ENCODE measurements around the gene MAML3. TPM values are rescaled to one million over a fixed set of nuclear protein-coding genes. Genes with fewer than 3 reads are reported as not detected.

Gene MAML3
- total and polyA plus RNA-seq, 8 donors: 5.8 to 18.7 (median 16.7) TPM

DNA sequence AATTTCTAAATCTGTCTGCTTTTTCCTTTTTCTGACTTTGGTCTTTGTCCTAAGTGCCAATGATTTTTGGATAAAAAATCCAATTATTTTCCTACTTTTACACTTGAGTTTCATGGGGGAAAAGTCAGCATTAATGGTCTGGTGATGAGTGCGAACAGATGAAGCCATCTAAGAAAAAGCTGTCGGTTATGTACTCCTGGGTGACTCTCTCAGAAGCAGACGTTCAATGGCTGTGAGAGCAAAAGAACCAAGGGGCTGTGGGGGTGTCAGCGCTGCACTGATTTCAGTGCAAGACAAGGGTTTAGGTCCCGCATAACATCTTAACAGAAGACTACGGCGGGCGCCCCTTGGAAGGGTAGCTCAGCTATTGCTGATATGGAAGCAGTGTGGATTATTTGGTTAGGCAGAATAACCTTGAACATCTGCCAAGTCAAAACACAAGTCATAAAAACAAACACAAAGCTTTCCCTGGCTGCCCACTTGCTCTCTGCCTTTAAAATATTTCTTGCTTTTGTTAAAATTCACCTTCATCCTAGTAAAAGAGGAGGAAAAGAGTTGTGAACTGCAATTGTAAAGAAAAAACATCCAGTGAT is 240.5 kb downstream of the MAML3 start:
- H3K4me1 ChIP-seq: peaks cover 5 to 21% of the 10 kb centered on the region in 2 donors
- H3K4me3 ChIP-seq: no peak overlapping the region
- H3K9me3 ChIP-seq: no peaks in the 10 kb centered on the region
- peak in 2 of 4 donors; percentile 57 to 58 for DNase-seq
- intact Hi-C loops (cut with DNase I): no loop called here
- H3K27me3 ChIP-seq: no peaks in the 10 kb centered on the region
- H3K36me3 ChIP-seq: no peaks in the 10 kb centered on the region
- TF ChIP-seq, protein P1, sequence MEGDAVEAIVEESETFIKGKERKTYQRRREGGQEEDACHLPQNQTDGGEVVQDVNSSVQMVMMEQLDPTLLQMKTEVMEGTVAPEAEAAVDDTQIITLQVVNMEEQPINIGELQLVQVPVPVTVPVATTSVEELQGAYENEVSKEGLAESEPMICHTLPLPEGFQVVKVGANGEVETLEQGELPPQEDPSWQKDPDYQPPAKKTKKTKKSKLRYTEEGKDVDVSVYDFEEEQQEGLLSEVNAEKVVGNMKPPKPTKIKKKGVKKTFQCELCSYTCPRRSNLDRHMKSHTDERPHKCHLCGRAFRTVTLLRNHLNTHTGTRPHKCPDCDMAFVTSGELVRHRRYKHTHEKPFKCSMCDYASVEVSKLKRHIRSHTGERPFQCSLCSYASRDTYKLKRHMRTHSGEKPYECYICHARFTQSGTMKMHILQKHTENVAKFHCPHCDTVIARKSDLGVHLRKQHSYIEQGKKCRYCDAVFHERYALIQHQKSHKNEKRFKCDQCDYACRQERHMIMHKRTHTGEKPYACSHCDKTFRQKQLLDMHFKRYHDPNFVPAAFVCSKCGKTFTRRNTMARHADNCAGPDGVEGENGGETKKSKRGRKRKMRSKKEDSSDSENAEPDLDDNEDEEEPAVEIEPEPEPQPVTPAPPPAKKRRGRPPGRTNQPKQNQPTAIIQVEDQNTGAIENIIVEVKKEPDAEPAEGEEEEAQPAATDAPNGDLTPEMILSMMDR (IDR thresholded peaks at IDR 0.05): no peak
- H3K27ac ChIP-seq: peak overlapping the region; percentile 45 to 65
- ATAC-seq: peak; percentile 39

DNA sequence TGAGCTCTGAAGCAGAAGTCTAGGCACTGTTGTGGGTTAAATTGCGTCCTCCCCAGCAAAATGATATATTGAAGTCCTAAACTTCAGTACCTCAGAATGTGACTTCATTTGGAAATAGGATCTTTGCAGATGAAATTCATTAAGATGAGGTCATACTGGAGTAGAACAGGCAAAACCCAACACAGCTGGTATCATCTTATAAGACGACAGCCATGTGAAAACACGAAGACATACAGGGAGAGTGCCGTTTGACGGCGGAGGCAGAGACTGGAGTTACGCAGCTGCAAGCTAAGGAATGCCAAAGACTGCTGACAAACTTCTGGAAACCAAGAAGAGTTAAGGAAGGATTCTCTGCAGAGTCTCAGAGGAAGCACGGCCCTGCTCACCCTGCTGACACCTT is 241.5 kb downstream of the MAML3 start:
- TF ChIP-seq, protein P1 (IDR thresholded peaks at IDR 0.05): no peak
- H3K4me1 ChIP-seq: peaks cover 5 to 21% of the 10 kb centered on the region in 2 donors
- H3K27me3 ChIP-seq: no peaks in the 10 kb centered on the region
- no peak overlapping the region for H3K27ac ChIP-seq
- DNase-seq (no peak), ATAC-seq (no peak)
- intact Hi-C loops (cut with DNase I): no loop called here
- no peaks in the 10 kb centered on the region for H3K9me3 ChIP-seq
- no peaks in the 10 kb centered on the region for H3K36me3 ChIP-seq
- no peak overlapping the region for H3K4me3 ChIP-seq

DNA sequence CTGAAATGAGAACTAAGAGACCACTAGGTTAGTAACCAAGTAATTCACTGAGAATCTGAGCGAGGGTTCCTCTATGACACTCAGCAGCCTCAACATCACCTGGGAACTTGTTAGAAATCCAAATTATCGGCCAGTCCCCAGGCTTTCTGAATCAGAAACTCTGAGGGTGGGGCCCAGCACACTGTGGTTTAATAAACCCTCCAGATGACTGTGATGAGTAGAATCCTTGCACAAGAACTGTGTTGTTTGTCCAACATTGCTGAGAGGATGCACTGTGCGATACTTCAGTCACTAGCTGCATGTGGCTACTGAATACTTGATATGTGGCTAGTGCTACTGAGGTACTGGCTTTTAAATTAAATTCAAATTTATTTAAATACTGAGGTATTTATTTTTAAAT is 243.9 kb downstream of the MAML3 start:
- no peak overlapping the region for H3K27ac ChIP-seq
- intact Hi-C loops (cut with DNase I): no loop called here
- H3K4me3 ChIP-seq: no peak overlapping the region
- ATAC-seq: no peak
- TF ChIP-seq, protein P1 (IDR thresholded peaks at IDR 0.05): no peak
- H3K9me3 ChIP-seq: no peaks in the 10 kb centered on the region
- no peak for DNase-seq
- H3K36me3 ChIP-seq: no peaks in the 10 kb centered on the region
- H3K27me3 ChIP-seq: no peaks in the 10 kb centered on the region
- H3K4me1 ChIP-seq: peaks cover 10 to 21% of the 10 kb centered on the region in 2 donors

DNA sequence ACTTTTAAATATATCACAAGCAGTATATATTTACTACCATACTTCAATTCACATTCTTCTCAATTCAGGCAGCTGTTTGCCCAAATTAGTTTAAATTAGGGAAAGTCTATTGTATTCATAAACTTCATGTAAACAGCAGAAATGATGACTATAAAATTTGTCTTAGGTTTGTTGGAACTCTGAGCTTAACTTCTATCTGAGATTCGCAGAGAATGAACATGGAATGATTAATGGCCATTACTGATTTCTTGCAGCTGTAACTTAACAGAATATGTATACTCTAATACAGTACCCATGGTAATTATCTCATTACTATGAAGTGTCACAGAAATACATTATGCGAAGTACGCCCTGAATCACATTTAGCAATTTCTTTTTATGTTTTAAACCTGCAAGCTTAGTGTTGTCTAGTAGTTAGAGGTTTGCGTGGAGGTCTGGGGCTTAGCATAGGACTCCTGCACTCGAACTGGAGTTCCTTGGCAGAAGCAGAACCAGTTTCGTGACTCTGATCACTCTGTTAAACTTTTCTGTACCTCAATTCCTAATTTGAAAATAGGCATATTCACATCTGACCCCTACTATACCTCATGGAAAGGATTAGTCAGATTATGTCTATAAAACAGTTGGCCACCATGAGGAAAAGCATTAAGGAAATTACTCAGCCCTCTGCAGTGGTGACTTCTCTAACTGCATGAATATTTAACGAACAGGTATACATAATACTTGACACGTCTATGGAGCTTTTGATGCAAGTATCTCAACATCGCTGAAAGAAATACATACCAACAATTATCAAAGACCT is 245.1 kb downstream of the MAML3 start:
- DNase-seq (peak in 1 of 4 donors; percentile 44), ATAC-seq (no peak)
- Histone ChIP-seq H3K9me3 (no peaks in the 10 kb centered on the region), H3K4me3 (no peak overlapping the region), H3K4me1 (peaks cover 10 to 20% of the 10 kb centered on the region in 2 donors), H3K27ac (no peak overlapping the region), H3K36me3 (no peaks in the 10 kb centered on the region), H3K27me3 (no peaks in the 10 kb centered on the region)
- intact Hi-C loops (cut with DNase I): no loop called here
- TF ChIP-seq, protein P1 (IDR thresholded peaks at IDR 0.05): no peak
